ENCODE results near the gene PDE4A. TPM values are rescaled to one million over a fixed set of nuclear protein-coding genes. Genes with fewer than 3 reads are reported as not detected.

PDE4A gene
- total and polyA plus RNA-seq, 2 of the 13 experiments (the other 11 are each of a cell fraction or from before 2014, with no cell fraction given) = 1.1 to 4.1 TPM

DNA sequence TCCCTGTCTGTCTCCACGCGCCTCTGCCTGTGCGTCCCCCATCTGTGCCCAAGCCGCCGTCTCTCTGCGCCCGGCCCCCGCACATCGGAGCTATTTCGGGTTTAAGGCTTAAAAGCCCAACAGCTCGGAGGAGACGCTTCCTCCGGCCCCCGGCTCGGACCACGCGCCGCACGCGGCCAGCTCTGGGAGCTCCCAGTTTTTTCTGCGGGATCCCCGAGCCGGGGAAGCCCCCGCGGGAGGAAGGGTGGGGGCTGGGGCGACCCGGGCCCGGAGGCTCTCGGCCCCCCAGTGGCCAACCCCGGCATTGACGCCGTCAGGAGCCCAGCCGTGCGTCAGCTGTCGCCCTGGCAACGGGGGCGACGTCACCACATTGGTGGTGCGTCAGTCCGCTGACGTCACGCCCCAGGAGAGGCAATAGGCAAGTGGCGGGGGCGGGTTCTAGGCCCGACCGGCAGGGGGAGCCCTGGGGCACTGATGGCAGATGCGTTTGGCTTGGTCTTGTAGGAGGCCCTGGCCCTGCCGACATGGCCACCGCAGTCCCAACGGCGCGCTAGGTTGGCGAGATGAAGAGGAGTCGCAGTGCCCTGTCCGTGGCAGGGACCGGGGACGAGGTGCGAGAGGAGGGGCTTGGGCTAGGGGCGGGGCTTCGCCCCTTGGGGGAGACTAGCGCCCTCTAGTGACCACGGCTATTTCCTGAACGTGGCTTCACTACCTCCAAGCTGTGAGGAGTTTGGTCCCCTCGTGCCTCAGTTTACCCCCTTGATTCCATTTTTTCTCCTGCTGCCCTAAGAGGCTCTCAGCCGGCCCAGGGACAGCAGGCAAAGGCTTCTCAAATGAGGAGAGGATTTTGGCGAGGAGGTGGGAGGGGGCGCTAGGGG lies 3.7 kb upstream of the PDE4A start (continued):
- TF ChIP-seq CENPT (CRISPR knock-in tag; IDR thresholded peaks at IDR 0.05; ENCODE audit: low read depth) = no peak
- TF ChIP-seq ZBTB3 (CRISPR knock-in tag; IDR thresholded peaks at IDR 0.05; ENCODE audit: borderline replicate concordance, low read depth) = peak; percentile 54; the same call in 1 of the 2 replicates
- TF ChIP-seq RAD21 (CRISPR knock-in tag; IDR thresholded peaks at IDR 0.05) = peak; percentile 66
- peak; percentile 100 for TF ChIP-seq HIVEP1 (CRISPR knock-in tag; IDR thresholded peaks at IDR 0.05)
- no peak for TF ChIP-seq ZNF546 (CRISPR knock-in tag; conservative IDR thresholded peaks at IDR 0.05)
- peak; percentile 93 for TF ChIP-seq ATF7-NPFF (CRISPR knock-in tag; IDR thresholded peaks at IDR 0.05; ENCODE audit: low read depth)
- TF ChIP-seq ZNF891 (CRISPR knock-in tag; IDR thresholded peaks at IDR 0.05) = peak; percentile 81
- TF ChIP-seq, protein P1, sequence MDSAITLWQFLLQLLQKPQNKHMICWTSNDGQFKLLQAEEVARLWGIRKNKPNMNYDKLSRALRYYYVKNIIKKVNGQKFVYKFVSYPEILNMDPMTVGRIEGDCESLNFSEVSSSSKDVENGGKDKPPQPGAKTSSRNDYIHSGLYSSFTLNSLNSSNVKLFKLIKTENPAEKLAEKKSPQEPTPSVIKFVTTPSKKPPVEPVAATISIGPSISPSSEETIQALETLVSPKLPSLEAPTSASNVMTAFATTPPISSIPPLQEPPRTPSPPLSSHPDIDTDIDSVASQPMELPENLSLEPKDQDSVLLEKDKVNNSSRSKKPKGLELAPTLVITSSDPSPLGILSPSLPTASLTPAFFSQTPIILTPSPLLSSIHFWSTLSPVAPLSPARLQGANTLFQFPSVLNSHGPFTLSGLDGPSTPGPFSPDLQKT (CRISPR knock-in tag; IDR thresholded peaks at IDR 0.05; ENCODE audit: borderline replicate concordance) = no peak
- TF ChIP-seq, protein P2, sequence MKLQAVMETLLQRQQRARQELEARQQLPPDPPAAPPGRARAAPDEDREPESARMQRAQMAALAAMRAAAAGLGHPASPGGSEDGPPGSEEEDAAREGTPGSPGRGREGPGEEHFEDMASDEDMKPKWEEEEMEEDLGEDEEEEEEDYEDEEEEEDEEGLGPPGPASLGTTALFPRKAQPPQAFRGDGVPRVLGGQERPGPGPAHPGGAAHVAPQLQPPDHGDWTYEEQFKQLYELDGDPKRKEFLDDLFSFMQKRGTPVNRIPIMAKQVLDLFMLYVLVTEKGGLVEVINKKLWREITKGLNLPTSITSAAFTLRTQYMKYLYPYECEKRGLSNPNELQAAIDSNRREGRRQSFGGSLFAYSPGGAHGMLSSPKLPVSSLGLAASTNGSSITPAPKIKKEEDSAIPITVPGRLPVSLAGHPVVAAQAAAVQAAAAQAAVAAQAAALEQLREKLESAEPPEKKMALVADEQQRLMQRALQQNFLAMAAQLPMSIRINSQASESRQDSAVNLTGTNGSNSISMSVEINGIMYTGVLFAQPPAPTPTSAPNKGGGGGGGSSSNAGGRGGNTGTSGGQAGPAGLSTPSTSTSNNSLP (IDR thresholded peaks at IDR 0.05; ENCODE audit: low read depth, low read length) = 0 out of 2 replicates have a peak, but pooled peaks have one; percentile 25
- TF ChIP-seq, protein P3, sequence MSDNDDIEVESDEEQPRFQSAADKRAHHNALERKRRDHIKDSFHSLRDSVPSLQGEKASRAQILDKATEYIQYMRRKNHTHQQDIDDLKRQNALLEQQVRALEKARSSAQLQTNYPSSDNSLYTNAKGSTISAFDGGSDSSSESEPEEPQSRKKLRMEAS (IDR thresholded peaks at IDR 0.05) = peak; percentile 55; the same call in 1 of the 2 replicates
- peak; percentile 74; the same call in 1 of the 2 replicates for TF ChIP-seq PCBP1 (IDR thresholded peaks at IDR 0.05; ENCODE audit: borderline replicate concordance, low read depth, low read length)
- no peak for TF ChIP-seq ZNF33B (CRISPR knock-in tag; IDR thresholded peaks at IDR 0.05)
- TF ChIP-seq, protein P4, sequence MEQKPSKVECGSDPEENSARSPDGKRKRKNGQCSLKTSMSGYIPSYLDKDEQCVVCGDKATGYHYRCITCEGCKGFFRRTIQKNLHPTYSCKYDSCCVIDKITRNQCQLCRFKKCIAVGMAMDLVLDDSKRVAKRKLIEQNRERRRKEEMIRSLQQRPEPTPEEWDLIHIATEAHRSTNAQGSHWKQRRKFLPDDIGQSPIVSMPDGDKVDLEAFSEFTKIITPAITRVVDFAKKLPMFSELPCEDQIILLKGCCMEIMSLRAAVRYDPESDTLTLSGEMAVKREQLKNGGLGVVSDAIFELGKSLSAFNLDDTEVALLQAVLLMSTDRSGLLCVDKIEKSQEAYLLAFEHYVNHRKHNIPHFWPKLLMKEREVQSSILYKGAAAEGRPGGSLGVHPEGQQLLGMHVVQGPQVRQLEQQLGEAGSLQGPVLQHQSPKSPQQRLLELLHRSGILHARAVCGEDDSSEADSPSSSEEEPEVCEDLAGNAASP (CRISPR knock-in tag; IDR thresholded peaks at IDR 0.05; ENCODE audit: borderline replicate concordance) = no peak
- TF ChIP-seq, protein P5, sequence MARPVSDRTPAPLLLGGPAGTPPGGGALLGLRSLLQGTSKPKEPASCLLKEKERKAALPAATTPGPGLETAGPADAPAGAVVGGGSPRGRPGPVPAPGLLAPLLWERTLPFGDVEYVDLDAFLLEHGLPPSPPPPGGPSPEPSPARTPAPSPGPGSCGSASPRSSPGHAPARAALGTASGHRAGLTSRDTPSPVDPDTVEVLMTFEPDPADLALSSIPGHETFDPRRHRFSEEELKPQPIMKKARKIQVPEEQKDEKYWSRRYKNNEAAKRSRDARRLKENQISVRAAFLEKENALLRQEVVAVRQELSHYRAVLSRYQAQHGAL (CRISPR knock-in tag; IDR thresholded peaks at IDR 0.05; ENCODE audit: not compliant biosample characterization) = peak; percentile 36
- no peak for TF ChIP-seq IKZF4 (CRISPR knock-in tag; IDR thresholded peaks at IDR 0.05; ENCODE audit: borderline replicate concordance, low read depth, not compliant biosample characterization)
- TF ChIP-seq, protein P6, sequence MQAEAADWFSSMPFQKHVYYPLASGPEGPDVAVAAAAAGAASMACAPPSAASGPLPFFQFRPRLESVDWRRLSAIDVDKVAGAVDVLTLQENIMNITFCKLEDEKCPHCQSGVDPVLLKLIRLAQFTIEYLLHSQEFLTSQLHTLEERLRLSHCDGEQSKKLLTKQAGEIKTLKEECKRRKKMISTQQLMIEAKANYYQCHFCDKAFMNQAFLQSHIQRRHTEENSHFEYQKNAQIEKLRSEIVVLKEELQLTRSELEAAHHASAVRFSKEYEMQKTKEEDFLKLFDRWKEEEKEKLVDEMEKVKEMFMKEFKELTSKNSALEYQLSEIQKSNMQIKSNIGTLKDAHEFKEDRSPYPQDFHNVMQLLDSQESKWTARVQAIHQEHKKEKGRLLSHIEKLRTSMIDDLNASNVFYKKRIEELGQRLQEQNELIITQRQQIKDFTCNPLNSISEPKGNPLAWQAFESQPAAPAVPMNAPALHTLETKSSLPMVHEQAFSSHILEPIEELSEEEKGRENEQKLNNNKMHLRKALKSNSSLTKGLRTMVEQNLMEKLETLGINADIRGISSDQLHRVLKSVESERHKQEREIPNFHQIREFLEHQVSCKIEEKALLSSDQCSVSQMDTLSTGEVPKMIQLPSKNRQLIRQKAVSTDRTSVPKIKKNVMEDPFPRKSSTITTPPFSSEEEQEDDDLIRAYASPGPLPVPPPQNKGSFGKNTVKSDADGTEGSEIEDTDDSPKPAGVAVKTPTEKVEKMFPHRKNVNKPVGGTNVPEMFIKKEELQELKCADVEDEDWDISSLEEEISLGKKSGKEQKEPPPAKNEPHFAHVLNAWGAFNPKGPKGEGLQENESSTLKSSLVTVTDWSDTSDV (CRISPR knock-in tag; IDR thresholded peaks at IDR 0.05) = no peak
- no peak for TF ChIP-seq ZNF253 (CRISPR knock-in tag; IDR thresholded peaks at IDR 0.05; ENCODE audit: borderline replicate concordance)
- no peak for TF ChIP-seq NFRKB (IDR thresholded peaks at IDR 0.05)
- TF ChIP-seq NKX3-1 (CRISPR knock-in tag; IDR thresholded peaks at IDR 0.05) = peak; percentile 71; the same call in 1 of the 2 replicates
